Fibroblast of pulmonary artery (primary cell): ENCODE measurements around the gene DEPDC1.

Experiments used
- DNase-seq: peaks from one replicate; pipeline ENCODE4 v3.0.0-alpha.2; 2010; ENCODE audit warnings: low read depth
- H3K4me3 ChIP-seq: replicated peaks from 2 replicates; pipeline ENCODE4 v1.5.1; 2011; ENCODE audit warnings: low read depth, mild to moderate bottlenecking, control low read depth, low read length, moderate library complexity
- TF ChIP-seq, protein P1 (sequence below): IDR thresholded peaks from 2 replicates; pipeline ENCODE4 v1.5.1; 2011; ENCODE audit warnings: mild to moderate bottlenecking, control low read depth, low read length, inconsistent platforms; ENCODE audit errors: missing control alignments

DEPDC1 gene

DNA sequence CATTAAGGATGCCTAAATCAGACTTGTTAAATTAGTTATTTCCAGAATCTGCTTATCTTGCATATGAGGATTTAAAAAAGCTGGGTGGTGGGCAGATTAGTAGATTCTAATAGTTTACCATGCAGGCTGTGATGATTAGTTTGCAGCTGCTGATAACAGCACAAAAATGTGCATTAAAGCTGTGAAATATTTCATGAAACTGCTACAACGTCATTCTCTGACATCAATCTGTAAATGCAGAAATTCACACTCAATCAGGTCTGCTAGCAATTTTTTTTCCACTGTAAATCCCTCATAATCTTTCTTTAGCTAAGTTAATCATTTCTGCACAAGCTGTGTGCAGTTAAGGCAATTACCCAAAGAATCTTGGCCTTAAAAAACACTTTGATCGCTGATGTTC, 37.8 kb downstream of the DEPDC1 start:
- TF ChIP-seq, protein P1, sequence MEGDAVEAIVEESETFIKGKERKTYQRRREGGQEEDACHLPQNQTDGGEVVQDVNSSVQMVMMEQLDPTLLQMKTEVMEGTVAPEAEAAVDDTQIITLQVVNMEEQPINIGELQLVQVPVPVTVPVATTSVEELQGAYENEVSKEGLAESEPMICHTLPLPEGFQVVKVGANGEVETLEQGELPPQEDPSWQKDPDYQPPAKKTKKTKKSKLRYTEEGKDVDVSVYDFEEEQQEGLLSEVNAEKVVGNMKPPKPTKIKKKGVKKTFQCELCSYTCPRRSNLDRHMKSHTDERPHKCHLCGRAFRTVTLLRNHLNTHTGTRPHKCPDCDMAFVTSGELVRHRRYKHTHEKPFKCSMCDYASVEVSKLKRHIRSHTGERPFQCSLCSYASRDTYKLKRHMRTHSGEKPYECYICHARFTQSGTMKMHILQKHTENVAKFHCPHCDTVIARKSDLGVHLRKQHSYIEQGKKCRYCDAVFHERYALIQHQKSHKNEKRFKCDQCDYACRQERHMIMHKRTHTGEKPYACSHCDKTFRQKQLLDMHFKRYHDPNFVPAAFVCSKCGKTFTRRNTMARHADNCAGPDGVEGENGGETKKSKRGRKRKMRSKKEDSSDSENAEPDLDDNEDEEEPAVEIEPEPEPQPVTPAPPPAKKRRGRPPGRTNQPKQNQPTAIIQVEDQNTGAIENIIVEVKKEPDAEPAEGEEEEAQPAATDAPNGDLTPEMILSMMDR: no peak
- no peak overlapping the region for H3K4me3 ChIP-seq
- no peak for DNase-seq

DNA sequence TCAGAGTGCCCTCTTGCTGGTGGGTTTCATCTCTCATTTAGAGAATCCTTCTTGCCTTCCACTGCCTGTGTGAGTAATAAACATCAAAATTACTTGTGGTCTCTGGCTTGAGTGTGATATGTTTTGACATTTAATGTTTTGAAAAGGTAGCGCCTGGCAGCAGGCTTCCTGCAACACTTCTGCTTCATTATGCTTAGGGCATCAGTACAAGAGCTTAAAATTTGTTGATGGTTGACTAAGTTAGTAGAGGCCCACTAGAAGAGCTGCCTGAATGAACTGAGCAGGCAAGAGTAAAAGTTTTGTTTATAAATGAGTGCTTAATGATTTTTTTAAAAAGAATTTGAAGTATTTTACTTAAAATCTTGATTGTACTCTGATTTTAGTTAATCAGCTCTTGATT, 40.7 kb downstream of the DEPDC1 start:
- TF ChIP-seq, protein P1: no peak
- DNase-seq: no peak

DNA sequence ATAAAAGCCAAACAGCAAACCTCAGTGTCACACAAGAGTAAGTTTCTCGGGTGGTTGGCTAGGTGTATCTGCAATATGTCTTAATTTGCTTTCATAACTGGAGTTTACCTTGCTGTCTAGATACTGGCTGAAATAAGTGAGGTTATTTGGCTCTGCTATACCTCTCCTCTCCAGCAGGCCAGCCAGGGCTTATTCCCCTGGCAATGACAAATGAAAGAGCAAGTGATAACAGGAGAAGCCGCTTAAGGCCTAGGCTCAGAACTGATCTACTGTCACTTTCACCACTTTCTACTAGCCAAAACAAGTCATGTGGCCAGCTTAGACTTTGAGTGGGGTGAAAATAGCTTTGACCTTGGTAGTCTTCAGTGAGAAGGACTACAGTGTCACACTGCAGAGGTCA, 42.3 kb downstream of the DEPDC1 start:
- TF ChIP-seq, protein P1: peak; percentile 14
- DNase-seq: no peak

More for the DNA sequence above, 40.7 kb downstream of the DEPDC1 start:
- H3K4me3 ChIP-seq: no peak overlapping the region

DNA sequence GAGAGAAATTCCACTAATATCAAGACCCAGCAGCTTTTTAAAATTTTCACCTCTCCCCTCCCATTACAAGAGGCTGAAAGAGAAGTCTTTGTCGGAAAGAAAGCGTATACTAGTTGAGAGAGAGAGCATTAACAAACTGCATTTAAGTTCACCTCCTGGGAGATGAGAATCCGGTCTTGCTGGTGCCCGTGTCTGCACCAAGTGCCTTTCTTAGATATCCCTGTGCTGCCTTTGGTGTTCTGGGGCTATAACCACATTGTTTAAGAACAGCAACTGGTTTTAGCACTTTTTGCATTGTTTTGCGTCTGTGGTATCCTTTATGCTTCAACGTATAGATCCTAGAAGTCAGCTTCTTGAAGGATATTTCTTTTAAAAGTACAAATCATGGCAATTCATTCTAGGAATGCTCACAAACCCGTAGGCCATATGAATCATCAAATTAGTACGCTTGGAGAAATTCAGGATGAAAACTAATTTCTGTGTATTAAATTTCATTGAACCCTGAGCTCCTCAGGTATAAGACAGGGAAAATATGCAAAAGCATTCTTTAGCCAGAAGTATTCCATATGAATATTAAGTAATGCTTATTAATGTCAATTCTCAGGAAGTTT, 43.7 kb downstream of the DEPDC1 start:
- TF ChIP-seq, protein P1: no peak
- no peak overlapping the region for H3K4me3 ChIP-seq
- DNase-seq: no peak

More for the DNA sequence above, 42.3 kb downstream of the DEPDC1 start:
- no peak overlapping the region for H3K4me3 ChIP-seq

DNA sequence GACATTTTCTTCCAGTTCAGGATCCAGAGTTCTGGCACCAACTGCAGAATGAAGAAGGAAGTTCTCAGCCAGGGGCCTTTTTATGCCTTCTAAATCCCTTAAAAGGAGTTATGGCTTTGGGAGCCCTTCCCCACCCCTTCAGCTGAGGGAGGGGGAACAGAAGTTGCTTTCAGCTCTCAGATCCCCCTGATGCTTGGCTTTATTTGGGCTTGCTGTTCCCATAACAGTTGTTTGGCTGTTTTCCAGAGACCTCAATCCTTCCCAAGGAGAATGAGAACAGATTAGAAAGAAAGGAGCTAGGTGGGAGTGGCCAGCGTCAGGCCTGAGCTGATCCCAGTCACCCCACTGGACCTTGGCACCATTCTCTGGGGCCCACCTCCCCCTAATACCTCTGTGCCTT, 47.0 kb downstream of the DEPDC1 start, which contains the start of gene RPE65:
Gene RPE65 (minus strand): TSS at position 54 of the 400 bp plus-strand sequence. CDS start 49 bp downstream, at position 5.
- no peak within 1 kb of the TSS for H3K4me3 ChIP-seq
- peak; percentile 65 for DNase-seq
- TF ChIP-seq, protein P1: no peak

DNA sequence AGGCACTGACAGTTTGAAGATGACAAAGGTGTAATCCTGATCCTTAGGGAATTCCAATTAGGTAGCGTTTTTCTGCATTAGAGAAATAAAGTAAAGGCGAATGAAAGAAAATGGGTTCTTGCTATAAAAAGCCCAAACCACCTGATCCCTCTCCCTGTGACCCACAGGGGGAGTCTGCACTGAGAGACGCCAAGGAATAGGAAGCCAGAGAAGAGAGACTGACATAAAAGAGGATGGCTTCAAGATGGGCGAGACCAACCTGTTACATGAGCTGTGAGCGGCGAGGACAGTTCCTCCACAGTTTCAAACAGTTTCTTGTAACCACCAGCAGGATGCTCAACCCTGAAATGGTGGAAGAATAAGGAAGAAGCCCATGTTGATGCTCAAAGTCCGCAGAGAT, 48.5 kb downstream of the DEPDC1 start:
- H3K4me3 ChIP-seq: no peak overlapping the region

More for the DNA sequence above, 48.5 kb downstream of the DEPDC1 start:
- TF ChIP-seq, protein P1: no peak
- DNase-seq: no peak
